Activated CD4-positive, alpha-beta T cell treated with anti-CD3 and anti-CD28 coated beads, Interleukin-2, amount 50 U/mL, for 16 hours (primary cell): ENCODE measurements around the gene USP6NL.

Experiments
- DNase-seq: peaks from one replicate; pipeline ENCODE4 v3.0.0-alpha.2; 2020

USP6NL gene

GRCh38 chr10:11615396-11615795 lies 3.9 kb upstream of the USP6NL start:
- DNase-seq, result no peak

GRCh38 chr10:11612021-11613001 lies 861 bp upstream of the USP6NL start:
- DNase-seq, result no peak

DNA sequence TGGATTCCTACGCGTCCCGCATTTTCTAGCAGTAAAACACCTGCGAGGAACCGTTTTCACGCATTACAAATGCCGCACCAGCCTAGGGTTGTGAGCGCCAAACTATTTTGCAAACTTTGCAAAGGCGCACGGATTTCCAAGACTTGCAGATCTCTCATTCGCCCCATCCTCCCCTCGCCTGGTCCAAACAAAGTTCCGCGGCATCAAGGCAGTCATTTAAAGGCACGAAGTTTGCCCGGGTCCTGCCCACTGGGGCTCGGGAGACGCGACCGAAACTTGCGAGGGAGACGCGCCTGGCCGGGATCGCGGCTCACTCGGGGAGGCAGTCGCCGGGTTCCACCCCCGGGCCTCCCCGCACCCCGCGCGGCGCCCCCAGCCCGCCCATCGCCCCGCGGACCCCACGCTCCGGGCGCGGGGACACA lies 613 bp downstream of the USP6NL start:
- no peak for DNase-seq

DNA sequence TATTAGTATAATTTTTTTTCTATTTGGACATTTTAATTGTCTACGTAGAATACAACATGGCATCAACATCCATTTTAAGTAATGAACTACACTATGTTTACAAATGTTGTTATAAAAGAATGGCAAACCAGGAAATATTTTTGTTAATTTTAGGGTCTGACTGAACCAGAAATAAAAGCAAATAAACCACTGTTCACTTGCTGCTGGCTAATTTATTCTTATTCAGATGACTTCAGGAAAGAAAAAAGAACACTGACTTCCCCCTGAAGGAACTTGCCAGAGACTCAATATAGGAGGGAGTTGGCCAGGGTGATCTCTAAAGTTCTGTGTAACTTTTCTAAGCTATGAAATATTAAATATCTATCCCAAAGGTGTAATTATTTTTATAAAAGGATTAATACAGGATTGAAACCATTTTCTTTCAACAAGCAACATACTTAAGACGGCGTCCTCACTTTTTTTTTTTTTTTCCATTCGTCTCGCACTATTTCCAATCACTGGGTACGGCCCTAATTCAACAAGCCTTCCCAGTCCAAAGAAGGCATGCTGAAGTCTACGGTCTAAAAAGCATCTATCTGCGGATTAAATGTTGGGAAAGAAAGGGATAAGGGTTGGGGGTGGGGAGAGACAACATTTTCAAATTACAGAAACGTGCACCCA lies 1.2 kb downstream of the USP6NL start:
- DNase-seq, result no peak

GRCh38 chr10:11609492-11610093 lies 1.9 kb downstream of the USP6NL start:
- no peak for DNase-seq

DNA sequence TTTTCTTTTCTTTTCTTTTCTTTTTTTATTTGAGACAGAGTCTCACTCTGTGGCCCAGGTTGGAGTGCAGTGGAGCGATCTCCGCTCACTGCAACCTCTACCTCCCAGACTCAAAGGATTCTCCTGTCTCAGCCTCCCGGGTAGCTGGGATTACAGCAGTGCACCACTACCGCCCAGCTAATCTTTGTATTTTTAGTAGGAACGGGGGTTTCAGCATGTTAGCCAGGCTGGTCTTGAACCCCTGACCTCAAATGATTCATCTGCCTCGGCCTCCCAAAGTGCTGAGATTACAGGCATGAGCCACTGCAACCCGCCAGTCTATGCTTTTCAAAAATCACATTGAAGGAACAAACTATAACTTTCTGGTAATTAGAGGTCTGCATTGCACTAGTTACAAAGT lies 2.4 kb downstream of the USP6NL start:
- no peak for DNase-seq

DNA sequence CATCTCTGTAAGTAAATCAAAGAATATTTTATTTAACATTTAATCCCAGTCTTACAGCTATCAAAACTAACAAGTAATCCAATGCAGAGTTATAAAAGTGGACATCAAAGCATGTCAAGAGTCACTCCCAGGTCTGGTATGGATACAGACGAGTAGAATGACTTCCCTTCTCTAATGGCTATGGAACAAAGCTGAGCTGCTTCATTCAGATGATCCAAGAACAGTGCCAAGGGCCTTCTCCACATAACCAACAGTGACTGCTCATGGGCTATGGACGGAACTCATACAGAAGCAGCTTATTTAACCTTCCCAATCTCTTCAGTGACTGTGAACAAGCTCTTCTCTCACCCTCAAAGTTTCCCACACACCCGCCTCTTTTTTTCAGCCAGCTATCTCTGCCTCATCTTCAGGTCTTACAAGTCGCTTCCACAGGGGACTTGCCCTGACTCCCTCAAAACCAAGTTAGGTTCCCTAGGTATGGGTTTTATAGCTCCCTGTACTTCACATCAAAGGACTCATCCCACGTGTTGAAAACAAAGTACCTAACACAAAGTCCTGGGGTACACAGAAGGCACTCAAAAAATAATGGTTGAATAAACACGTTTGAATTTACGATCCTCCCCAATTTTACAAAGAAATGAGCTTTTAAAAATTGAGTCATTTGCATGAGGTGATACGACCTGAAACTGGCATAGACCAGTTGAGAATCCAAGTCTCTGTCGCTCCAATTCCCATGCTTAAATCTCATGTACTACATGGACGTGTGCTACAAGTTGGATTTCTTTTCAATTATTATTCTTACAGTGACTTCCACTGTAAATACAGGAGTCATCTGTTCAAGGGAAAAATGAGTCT lies 3.1 kb downstream of the USP6NL start:
- no peak for DNase-seq

GRCh38 chr10:11605807-11606408 lies 5.5 kb downstream of the USP6NL start:
- DNase-seq, result no peak

GRCh38 chr10:11604865-11605650 lies 6.4 kb downstream of the USP6NL start:
- DNase-seq, result no peak

DNA sequence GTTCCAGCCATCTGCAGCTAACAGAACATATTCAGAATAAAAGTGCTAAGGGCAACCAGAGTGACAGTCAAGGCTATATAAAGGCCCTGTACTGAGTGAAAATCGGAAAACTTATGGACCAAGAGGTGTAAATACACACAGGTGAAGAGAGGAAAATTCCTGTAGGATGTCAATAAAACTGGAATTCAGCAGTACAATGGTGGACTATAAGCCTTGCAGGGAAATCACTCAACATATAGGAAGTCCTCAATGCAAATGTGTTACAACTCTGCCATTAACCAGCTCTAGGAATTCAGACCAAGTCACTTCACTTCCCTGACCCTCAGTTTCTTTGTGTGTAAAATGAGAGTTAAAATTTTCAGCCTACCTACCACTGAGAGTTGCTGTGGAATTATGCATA lies 7.7 kb downstream of the USP6NL start:
- DNase-seq, result no peak

GRCh38 chr10:11602919-11603523 lies 8.4 kb downstream of the USP6NL start:
- no peak for DNase-seq

DNA sequence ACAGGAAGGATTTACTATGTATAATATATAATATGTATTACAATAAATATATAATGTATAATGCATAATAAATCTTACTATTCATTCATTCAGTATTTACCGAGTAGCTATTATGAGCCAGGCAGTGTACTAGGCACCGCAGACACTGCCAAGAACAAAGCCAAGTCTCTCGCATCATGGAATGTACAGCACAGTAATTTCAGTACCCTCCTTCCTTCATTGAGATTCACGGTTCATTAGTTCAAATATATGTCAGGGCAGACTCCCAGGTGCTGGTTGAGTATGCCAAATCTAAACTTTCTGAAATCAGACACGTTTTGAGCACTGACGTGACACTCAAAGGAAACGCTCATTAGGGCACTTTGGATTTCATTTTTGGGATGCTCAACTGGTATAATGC lies 9.1 kb downstream of the USP6NL start:
- DNase-seq, result no peak

GRCh38 chr10:11601670-11602069 lies 9.8 kb downstream of the USP6NL start:
- no peak for DNase-seq

DNA sequence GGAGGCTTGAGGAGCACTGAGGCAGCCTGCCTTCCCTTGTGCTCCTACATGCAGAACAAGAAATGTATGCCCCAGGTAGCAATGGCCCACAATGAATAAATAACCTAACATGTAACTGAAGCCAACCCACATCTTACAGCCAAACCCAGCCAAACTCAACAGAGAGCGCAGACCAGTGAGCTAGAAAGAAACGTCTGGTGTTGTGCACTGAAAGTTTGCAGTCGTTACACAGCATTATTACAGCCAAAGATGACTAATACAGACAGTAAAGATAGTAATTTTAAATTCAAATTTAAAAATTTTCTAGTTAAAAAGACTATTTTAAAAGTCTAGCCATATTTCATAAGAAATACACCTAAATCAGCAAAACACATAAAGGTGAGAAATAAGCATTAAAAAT lies 11.2 kb downstream of the USP6NL start:
- no peak for DNase-seq

DNA sequence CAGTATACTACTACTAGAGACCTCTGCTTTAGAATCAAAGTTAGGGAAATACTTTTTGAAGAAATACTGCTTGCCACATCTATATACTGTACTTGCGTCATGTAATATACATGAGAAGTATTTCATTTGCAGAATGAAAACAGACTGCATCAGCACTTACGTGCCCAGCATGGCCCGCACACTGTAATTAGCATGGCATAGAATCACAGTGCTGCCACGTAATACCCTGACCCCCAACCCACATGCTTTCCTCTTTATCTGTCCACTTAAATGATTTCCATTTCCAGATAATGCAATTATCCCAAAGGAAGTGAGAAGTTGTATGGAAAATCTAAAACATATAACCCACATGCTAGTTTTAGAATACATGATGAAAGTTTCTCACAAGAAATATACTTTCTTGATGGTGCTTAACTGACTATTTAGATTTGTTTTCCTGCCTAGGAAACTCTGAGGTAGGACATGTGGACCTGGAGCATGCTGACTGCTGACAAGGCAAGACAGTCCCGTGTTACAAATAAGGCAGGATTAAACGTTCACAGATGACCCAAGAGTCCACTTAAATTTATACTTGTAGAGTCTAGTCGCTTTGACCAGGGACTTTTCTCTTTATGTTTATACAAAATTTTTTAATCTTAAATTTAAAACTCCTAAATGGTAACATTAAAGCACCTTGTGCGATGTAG lies 12.6 kb downstream of the USP6NL start:
- DNase-seq, result no peak

- no peak for DNase-seq
These were observed 14.0 kb downstream of the USP6NL start for GRCh38 chr10:11597470-11597869.

- DNase-seq, result no peak
These were observed 16.1 kb downstream of the USP6NL start for GRCh38 chr10:11595395-11595692.

GRCh38 chr10:11594589-11595394 lies 16.7 kb downstream of the USP6NL start:
- no peak for DNase-seq

DNA sequence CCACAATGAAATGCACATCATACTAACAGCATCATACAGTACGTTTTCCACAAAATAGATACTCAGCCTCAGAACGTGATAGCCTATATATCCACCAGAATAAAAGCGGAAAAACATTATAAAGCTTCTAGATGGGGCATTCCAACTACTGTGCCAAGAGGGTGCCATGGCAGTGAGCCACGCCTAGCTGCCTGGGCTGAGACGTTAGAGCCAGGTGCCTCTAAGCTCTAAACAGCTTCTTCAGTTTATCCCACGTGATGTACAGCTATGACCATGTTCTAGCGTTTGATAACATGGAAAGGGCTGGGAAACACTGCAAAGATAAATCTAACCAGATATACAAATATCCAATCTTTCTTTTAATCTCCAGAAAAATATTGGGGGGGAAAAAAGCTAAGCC lies 17.8 kb downstream of the USP6NL start:
- DNase-seq, result no peak

GRCh38 chr10:11589738-11590137 lies 21.7 kb downstream of the USP6NL start:
- DNase-seq, result no peak
